Liver (tissue), 9 donors: ENCODE data around the gene MICAL3. TPM values are rescaled to one million over a fixed set of nuclear protein-coding genes. Genes with fewer than 3 reads are reported as not detected.

Experiments
- DNase-seq: peaks from one replicate; pipeline ENCODE4 v3.0.0-alpha.2; 2017; ENCODE audit warnings: low spot score
- H3K27ac ChIP-seq, 2 donors: one replicate each; pipeline ENCODE4 v1.7.0; 2013; ENCODE audit warnings: inconsistent platforms in 2 of 2, low read length in 2 of 2, control low read depth in 1 of 2, low read depth in 1 of 2, mild to moderate bottlenecking in 1 of 2
- H3K27me3 ChIP-seq, 4 donors: one replicate each; pipeline versions ENCODE4 v1.6.1 to v1.7.0; 2013; ENCODE audit warnings: low read length in 3 of 4, inconsistent platforms in 1 of 4, mild to moderate bottlenecking in 1 of 4, moderate library complexity in 1 of 4; ENCODE audit not compliant: control insufficient read depth in 4 of 4, insufficient read depth in 4 of 4
- H3K36me3 ChIP-seq, 4 donors: one replicate each; pipeline versions ENCODE4 v1.6.1 to v1.7.0; 2013; ENCODE audit warnings: low read length in 3 of 4, mild to moderate bottlenecking in 3 of 4, low read depth in 1 of 4, moderate library complexity in 1 of 4; ENCODE audit not compliant: control insufficient read depth in 4 of 4, insufficient read depth in 3 of 4
- H3K4me1 ChIP-seq, 4 donors: one replicate each; pipeline versions ENCODE4 v1.6.1 to v1.7.0; 2013; ENCODE audit warnings: low read length in 3 of 4, mild to moderate bottlenecking in 3 of 4, moderate library complexity in 1 of 4; ENCODE audit not compliant: control insufficient read depth in 4 of 4, insufficient read depth in 4 of 4
- H3K4me3 ChIP-seq, 3 donors: one replicate each; pipeline versions ENCODE4 v1.6.1 to v1.7.0; 2013; ENCODE audit warnings: low read length in 3 of 3, control low read depth in 1 of 3, low read depth in 1 of 3, mild to moderate bottlenecking in 1 of 3
- H3K9ac ChIP-seq, 2 donors: one replicate each; pipeline ENCODE4 v1.7.0; 2013; ENCODE audit warnings: low read length in 2 of 2, mild to moderate bottlenecking in 2 of 2, moderate library complexity in 2 of 2, control low read depth in 1 of 2, low read depth in 1 of 2
- H3K9me3 ChIP-seq, 4 donors: one replicate each; pipeline versions ENCODE4 v1.6.1 to v1.7.0; 2013; ENCODE audit warnings: low read length in 3 of 4; ENCODE audit not compliant: control insufficient read depth in 4 of 4
- ATF3 ChIP-seq: IDR thresholded peaks from 2 replicates; pipeline ENCODE4 v1.6.1; 2016; ENCODE audit warnings: antibody characterized with exemption
- CTCF ChIP-seq: fragments of 150-350 bp; IDR thresholded peaks from 2 replicates; pipeline ENCODE4 v1.5.1; 2017; ENCODE audit warnings: improper control_type of control experiment, low read depth, low read length; ENCODE audit not compliant: missing input control
- FOXA1 ChIP-seq: IDR thresholded peaks from 2 replicates; pipeline ENCODE4 v1.6.1; 2016; ENCODE audit warnings: antibody characterized with exemption
- GABPA ChIP-seq, 2 donors: IDR thresholded peaks in 1 of 2; conservative IDR thresholded peaks in 1 of 2; 2 replicates each; pipeline ENCODE4 v1.6.1; 2016; ENCODE audit warnings: antibody characterized with exemption in 2 of 2, mild to moderate bottlenecking in 1 of 2, moderate library complexity in 1 of 2
- HNF4G ChIP-seq: IDR thresholded peaks from 2 replicates; pipeline ENCODE4 v1.6.1; 2016; ENCODE audit warnings: antibody characterized with exemption
- JUND ChIP-seq, 2 donors: IDR thresholded peaks; 2 replicates each; pipeline ENCODE4 v1.6.1; 2016; ENCODE audit warnings: antibody characterized with exemption in 2 of 2
- MAX ChIP-seq: IDR thresholded peaks from 2 replicates; pipeline ENCODE4 v1.6.1; 2016; ENCODE audit warnings: antibody characterized with exemption
- RAD21 ChIP-seq, 2 donors: IDR thresholded peaks; 2 replicates each; pipeline ENCODE4 v1.6.1; 2016; ENCODE audit warnings: antibody characterized with exemption in 2 of 2, mild to moderate bottlenecking in 2 of 2
- REST ChIP-seq: IDR thresholded peaks from 2 replicates; pipeline ENCODE4 v1.6.1; 2016; ENCODE audit warnings: antibody characterized with exemption, mild to moderate bottlenecking
- SP1 ChIP-seq: IDR thresholded peaks from 2 replicates; pipeline ENCODE4 v1.6.1; 2018; ENCODE audit warnings: antibody characterized with exemption, mild to moderate bottlenecking
- YY1 ChIP-seq: IDR thresholded peaks from 2 replicates; pipeline ENCODE4 v1.6.1; 2016; ENCODE audit warnings: antibody characterized with exemption, mild to moderate bottlenecking
- ZBTB33 ChIP-seq: IDR thresholded peaks from 2 replicates; pipeline ENCODE4 v1.6.1; 2016; ENCODE audit warnings: antibody characterized with exemption
- WGBS: extraction: QIAGEN DNeasy Blood & Tissue Kit; methylation state at CpG from one replicate; pipeline ENCODE4 v1.1.7; 2013; 5-methylcytosine and 5-hydroxymethylcytosine counted together
- polyA plus RNA-seq, 2 donors: library from polyadenylated mRNA; stranded (reverse) in 1 of 2; unstranded in 1 of 2; fragments of 200-250 nt in 1 of 2; fragments of >200 nt in 1 of 2; fragmentation: Nextera tagmentation in 1 of 2; extraction: Ambion mirVana in 1 of 2; gene quantifications; one replicate each; pipeline versions ENCODE4 v1.2.1 to v1.2.3, GENCODE V29; 2013 to 2015
- total RNA-seq, 2 donors: library from RNA; depleted of rRNA; stranded (reverse); fragments of >200 nt; gene quantifications; one replicate each; pipeline ENCODE4 v1.2.3, GENCODE V29; 2014
- donor health status: healthy.
- donor health status: healthy.
- donor health status: healthy.
- donor health status: healthy.
- donor health status: healthy.

MICAL3 gene
- total and polyA plus RNA-seq, 4 donors, result 6.4 to 38.4 (median 23.4) TPM

- DNase-seq, result no peak
- H3K4me3 ChIP-seq, result no peak overlapping the region
- H3K9ac ChIP-seq, result no peak overlapping the region
- H3K27ac ChIP-seq, result no peak overlapping the region
- 95% methylated on average over 15 of the region's 15 CpGs for WGBS
- H3K9me3 ChIP-seq, result no peaks in the 10 kb centered on the region
- no peak for TF ChIP-seq JUND (IDR thresholded peaks at IDR 0.05)
- TF ChIP-seq REST, result no peak
- TF ChIP-seq YY1, result no peak
- no peak for TF ChIP-seq HNF4G
- no peak for TF ChIP-seq ATF3
- no peaks in the 10 kb centered on the region for H3K4me1 ChIP-seq
- H3K27me3 ChIP-seq, result no peaks in the 10 kb centered on the region
- peaks cover 9 to 53% (median 31%) of the 10 kb centered on the region in 4 donors for H3K36me3 ChIP-seq
Observed at GRCh38 chr22:17823964-17824363, 200.4 kb downstream of the MICAL3 start.

- no peak for DNase-seq
- H3K4me1 ChIP-seq, result no peaks in the 10 kb centered on the region
- no peaks in the 10 kb centered on the region for H3K27me3 ChIP-seq
- H3K4me3 ChIP-seq, result no peak overlapping the region
- no peaks in the 10 kb centered on the region for H3K9me3 ChIP-seq
- 93% methylated on average over 4 of the region's 4 CpGs for WGBS
- H3K27ac ChIP-seq, result no peak overlapping the region
- peaks cover 10 to 56% (median 30%) of the 10 kb centered on the region in 4 donors for H3K36me3 ChIP-seq
- H3K9ac ChIP-seq, result no peak overlapping the region
- no peak for TF ChIP-seq SP1
- no peak for TF ChIP-seq MAX
- no peak for TF ChIP-seq ATF3
- no peak for TF ChIP-seq RAD21 (IDR thresholded peaks at IDR 0.05)
- TF ChIP-seq ZBTB33, result no peak
- TF ChIP-seq FOXA1, result no peak
- TF ChIP-seq YY1, result no peak
- no peak for TF ChIP-seq CTCF
- TF ChIP-seq GABPA (IDR thresholded peaks at IDR 0.05 in 1 of 2, conservative IDR thresholded peaks at IDR 0.05 in 1 of 2), result no peak
Observed at GRCh38 chr22:17823226-17823625, 201.1 kb downstream of the MICAL3 start.
